ENCODE measurements around the gene PSMG2.
"Not testable (repeated sequence)": the region's sequence is repeated elsewhere in the genome, so short reads cannot be mapped to it uniquely, and the experiment has no call there.

Gene PSMG2

GRCh38 chr18:12722731-12723130 is 19.9 kb downstream of the PSMG2 start:
- DNase-seq, result no peak

GRCh38 chr18:12726331-12726730 is 23.5 kb downstream of the PSMG2 start:
- no peak for DNase-seq

DNA sequence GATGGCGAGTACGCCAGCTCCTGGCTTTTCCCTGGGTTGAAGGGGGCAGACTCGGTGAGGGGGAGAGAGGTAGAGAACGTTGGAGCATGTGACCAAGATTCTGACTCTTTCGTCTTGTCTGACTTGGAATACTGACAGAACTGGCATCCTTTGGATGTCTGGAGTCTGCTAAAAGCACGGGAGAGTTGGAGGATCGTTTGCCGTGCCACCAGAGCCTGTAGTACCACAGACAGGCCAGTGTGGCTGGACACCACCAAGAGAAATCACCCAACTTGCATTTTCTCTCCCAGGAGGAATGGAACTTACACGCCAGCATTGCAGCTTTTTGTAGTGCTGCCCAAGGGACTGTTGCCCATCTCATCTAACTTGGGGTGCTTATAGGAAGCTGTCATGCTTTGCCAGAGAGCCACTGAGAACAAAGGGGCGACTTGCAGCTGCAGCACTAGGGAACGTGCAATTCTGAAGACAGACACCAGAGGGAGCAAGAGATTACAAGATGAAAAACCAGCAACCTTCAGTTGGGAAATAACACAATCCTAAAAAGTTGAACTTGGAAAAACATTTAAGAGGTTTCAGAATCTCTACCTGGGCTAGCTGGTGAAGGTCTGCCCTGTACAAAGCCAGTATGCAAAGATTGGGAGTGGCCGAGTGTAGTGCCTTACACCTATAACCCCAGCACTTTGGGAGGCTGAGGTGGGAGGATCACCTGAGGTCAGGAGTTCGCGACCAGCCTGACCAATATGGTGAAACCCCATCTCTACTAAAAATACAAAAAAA is 24.1 kb downstream of the PSMG2 start:
- peak; percentile 72 for DNase-seq

DNA sequence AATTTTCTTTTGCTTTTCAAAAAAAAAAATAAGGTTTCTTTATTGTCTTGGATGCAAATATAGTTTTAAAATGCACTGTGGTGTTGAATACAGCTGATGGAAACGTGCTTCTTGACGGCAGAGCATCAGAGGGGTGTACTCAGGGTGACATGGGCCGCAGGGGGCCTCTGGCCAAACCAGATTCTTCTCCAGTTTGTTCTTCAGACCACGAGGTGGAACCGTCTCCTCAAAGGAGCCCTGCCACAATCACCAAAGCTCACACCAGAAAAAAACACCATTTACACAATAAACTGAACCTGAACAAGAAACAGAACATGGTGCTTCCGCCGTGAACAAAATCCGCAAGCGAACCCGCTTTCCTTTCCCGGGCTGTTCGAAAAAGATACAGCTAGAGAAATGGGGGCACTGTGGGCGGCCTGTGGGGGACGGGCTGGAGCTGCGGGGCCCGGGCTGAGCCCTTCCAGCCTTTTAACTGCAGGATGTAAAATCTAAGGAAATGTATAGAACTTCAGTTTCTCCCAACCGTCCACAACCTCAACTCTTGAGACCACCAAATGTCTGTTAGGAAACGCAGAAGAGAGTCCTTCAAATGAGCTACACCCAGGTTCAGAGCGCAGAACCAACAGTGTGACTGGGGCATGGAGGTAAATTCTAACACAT is 34.5 kb downstream of the PSMG2 start:
- DNase-seq, result no peak

- peak; percentile 93 for DNase-seq
These were observed 38.5 kb downstream of the PSMG2 start for GRCh38 chr18:12741351-12741750.

DNA sequence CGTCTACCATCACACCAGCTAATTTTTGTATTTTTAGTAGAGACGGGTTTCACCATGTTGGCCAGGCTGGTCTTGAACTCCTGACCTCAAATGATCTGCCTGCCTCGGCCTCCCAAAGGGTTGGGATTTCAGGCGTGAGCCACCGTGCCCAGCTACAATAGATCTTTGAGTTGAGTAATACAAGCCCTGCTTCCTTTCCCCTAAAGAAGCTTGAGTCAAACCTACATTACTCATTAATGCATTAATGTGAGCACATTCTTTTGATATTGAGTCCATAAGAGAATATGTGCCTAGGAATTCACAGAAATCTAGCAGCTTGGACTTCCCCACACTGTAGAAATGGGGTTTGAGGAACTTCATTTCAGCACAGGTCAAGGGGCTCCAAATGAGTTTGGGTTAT is 39.6 kb downstream of the PSMG2 start:
- DNase-seq, result peak; percentile 85

GRCh38 chr18:12744103-12744502 is 41.3 kb downstream of the PSMG2 start:
- DNase-seq, result peak; percentile 76

DNA sequence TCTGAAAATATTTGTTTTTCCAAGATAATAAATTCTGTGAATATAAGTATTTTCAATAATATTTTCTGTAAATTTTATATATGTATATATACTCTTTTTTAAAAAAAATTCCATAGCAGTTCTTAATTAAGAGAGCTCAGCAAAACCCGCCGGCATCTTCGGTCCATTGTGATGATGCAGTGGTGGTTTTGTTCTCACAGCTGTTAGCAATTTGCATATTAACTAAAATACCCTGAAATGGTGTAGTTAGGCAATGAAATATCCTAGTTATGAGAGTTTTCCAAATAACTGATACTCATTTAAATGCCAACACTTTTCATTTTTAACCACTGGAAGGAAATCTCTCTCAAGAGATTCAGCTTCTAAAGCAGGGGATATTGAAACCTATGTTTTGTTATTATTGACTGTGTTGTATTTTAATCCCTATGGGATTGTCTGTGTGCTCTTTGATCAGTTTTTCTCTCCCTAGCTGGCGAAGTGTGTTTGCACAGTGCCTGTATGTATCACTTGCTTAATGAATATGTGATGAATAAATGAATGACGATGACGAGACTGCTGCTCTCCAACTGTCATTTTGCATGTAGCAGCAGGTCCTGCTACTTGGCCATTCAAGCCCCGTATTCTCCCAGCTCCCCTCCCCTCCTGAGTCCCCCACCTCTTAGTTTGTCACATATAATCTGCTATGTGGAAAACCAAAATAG is 42.4 kb downstream of the PSMG2 start:
- peak; percentile 83 for DNase-seq

DNA sequence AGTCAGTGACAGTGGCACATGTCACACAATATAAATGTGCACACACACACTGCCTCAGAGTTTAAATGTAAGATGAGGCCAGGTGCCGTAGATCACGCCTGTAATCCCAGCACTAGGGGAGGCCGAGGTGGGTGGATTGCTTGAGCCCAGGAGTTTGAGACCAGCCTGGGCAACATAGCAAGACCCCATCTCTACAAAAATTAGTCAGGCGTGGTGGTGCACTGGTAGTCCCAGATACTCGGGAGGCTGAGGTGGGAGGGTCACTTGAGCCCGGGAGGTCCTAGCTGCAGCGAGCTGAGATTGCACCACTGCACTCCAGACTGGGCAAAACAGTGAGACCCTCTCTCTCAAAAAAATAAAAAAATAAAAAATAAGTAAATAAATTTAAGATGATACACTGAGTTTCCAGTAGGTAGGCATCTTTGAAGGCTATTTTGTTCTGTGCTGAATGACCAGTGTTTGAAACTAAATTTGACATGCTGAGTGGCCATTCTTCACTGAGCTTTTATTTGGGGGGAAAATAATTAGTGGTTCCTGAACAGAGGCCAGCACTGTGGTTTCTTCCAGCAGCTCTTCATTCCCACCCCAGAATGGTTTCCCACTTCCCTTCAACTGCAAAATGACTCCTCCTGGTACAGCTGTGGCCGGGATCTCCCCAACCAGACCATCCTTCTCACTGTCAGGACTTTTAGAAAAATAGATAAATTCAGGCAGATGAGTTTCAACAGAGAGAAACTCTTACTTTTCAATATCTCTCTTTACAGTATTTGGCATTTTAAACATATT is 44.9 kb downstream of the PSMG2 start:
- peak; percentile 60 for DNase-seq

DNA sequence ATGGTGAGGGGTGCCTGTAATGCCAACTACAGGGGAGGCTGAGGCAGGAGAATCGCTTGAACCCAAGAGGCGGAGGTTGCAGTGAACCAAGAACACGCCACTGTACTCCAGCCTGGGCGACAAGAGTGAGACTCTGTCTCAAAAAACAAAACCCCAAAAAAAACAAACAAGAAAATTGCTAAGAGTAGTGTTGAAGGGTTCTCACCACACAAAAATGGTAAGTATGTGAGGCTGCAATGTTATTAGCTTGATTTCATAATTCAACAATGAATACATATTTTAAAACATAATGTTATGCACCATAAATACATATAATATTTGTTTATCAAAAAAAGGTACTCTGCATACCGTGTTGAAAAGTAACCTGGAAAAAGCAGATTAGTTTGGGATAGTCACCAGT is 45.8 kb downstream of the PSMG2 start:
- DNase-seq, result peak; percentile 61

DNA sequence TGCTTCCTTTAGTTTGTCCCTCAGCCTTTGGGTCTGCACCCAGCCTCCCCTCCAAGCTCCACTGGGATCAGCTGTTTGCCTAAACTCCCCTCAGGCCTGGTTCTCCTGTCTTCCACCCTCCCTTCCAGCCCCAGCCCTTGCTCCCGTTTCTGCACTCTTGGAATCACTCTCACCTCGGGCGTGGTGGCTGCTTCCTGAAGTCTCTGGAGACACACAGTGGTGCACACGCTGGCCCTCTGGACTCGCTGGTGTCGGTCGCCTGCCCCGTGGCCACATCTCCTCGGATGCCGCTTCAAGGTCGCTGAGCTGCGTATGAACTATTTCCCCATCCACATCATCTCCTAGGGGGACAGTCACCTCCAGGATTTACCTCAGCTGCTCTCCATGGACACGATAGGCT is 46.3 kb downstream of the PSMG2 start:
- no peak for DNase-seq

DNA sequence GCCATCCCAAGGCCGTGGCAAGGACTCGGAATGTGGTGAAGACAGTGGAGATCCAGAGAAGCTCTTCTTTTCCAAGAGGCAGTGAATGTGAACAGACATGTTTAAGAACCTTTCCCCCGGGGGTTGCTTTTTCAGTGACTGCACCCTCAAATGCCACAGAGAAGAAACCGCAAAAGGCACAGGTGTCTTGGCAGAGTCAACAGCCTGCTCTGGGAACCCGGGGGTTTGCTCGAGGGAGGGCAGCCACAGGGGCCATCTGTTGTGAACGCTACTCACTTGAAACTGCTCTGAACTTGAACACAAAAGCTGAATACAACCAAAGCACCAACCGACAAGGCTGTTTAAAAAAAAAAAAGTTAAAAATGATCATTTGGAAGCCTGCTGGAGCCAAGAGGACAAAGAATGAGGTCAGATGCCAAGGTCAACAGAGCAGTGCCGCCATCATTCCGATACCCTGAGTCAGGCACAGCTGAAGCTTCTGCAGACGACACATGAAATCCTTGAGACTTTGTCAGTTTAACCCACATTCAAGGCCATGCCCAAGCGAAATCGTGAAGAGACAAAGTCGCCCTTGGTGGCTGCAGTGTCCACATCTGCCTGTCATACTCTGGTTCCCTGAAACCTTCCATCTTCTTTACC is 47.4 kb downstream of the PSMG2 start:
- peak; percentile 67 for DNase-seq

- DNase-seq, result no peak
These were observed 48.1 kb downstream of the PSMG2 start for GRCh38 chr18:12750715-12751502.

- DNase-seq, result no peak
These were observed 48.7 kb downstream of the PSMG2 start for GRCh38 chr18:12751503-12751884.

GRCh38 chr18:12751891-12752290 is 49.0 kb downstream of the PSMG2 start:
- DNase-seq, result no peak

DNA sequence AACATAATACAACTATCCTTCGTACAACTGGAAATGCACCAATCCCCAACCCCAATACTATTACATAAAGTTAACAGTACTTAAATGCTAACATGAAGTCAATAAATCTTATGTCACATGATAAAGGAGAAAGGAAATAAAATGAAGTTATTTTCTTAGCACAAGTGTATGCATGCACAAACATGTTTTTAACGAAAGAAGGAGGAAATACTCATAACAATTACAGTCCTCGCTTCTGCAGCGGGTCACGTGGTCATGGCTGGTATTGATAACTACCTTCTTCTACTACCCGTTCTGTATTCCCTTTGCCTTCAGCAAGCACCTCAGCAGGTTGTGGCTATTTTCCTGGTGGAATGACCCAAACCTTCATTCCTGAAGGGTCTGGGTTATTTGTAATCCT is 51.7 kb downstream of the PSMG2 start:
- DNase-seq, result no peak

- not testable (repeated sequence) for DNase-seq
These were observed 52.8 kb downstream of the PSMG2 start for GRCh38 chr18:12755606-12756005.

DNA sequence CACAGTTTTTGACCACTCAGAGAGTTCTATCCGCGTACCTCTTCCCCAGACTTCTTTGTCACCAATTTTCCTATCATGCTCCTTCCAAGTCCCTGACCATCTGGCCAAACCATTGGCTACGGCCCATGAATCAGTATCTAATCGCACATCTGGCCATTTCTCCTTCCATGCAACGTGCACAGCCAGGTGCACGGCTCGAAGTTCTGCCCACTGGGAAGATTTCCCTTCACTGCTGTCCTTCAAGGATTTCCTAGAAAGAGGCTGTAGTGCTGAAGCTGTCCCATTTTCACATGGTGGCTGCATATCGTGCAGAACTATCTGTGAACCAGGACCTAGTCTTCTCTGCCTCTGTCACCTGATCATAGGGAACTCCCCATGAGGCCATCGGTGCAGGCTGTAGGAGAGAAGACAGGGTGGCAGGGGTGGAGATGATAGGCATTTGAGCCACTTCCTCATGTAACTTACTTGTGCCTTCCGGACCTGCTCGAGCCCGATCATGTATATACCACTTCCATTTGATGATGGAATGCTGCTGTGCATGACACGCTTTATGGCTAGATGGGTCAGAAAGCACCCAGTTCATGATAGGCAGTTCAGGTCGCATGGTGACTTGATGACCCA is 53.9 kb downstream of the PSMG2 start:
- not testable (repeated sequence) for DNase-seq

GRCh38 chr18:12758566-12758965 is 55.7 kb downstream of the PSMG2 start:
- not testable (repeated sequence) for DNase-seq

GRCh38 chr18:12765126-12765525 is 62.3 kb downstream of the PSMG2 start:
- no peak for DNase-seq

- DNase-seq, result no peak
These were observed 62.7 kb downstream of the PSMG2 start for GRCh38 chr18:12765586-12765985.
